SK-N-SH (cell line): ENCODE data around the gene AADAT. TPM values are rescaled to one million over a fixed set of nuclear protein-coding genes. Genes with fewer than 3 reads are reported as not detected.
A peak's percentile ranks its signal among the peaks of the same experiment; 100 is the strongest.

Source experiments
- CTCF ChIA-PET: fragments of 300-600, 350-600 bp; formaldehyde crosslinking; extraction: SDS; loops from one replicate; lab custom pipeline; 2021; lab: Yijun Ruan, JAX
- POLR2A ChIA-PET: fragments of 350-600 bp; sonication (Branson Sonifier 250); formaldehyde crosslinking; extraction: SDS; loops from one replicate; lab custom pipeline; 2020; ENCODE audit warnings: antibody characterized with exemption, inconsistent platforms; lab: Yijun Ruan, JAX
- DNase-seq: peaks from one replicate; pipeline ENCODE4 v3.0.0; 2012
- H2AFZ ChIP-seq: fragments of 200-600 bp; sonication (generic); 2 replicates; pipeline ENCODE4 v1.8.1; 2016; ENCODE audit warnings: antibody characterized with exemption, mild to moderate bottlenecking, low read depth
- H3F3A ChIP-seq: fragments of 200-600 bp; sonication (generic); replicated peaks from 2 replicates; pipeline ENCODE3; 2016; ENCODE audit warnings: antibody characterized with exemption, mild to moderate bottlenecking; ENCODE audit not compliant: insufficient read depth
- H3K27ac ChIP-seq, 2 experiments: fragments of 200-500 bp in 1 of 2; fragments of 200-600 bp in 1 of 2; sonication (Bioruptor generic) in 1 of 2; sonication (generic), shearing (Covaris generic) in 1 of 2; 2 replicates each; pipeline versions ENCODE4 v1.5.1 to v1.6.1; 2014 to 2016; ENCODE audit warnings: low read depth in 2 of 2, inconsistent platforms in 1 of 2, low read length in 1 of 2, mild to moderate bottlenecking in 1 of 2, mixed read lengths in 1 of 2
- H3K27me3 ChIP-seq: fragments of 200-600 bp; sonication (generic), shearing (Covaris generic); 2 replicates; pipeline ENCODE4 v1.6.1; 2016; ENCODE audit warnings: mixed run types; ENCODE audit not compliant: insufficient read depth
- H3K36me3 ChIP-seq, 2 experiments: fragments of 200-500 bp in 1 of 2; fragments of 200-600 bp in 1 of 2; sonication (Bioruptor generic) in 1 of 2; sonication (generic) in 1 of 2; replicated peaks in 1 of 2; 2 replicates each; pipeline versions ENCODE3 to v1.5.1; 2014 to 2016; ENCODE audit warnings: low read length in 1 of 2, mild to moderate bottlenecking in 1 of 2; ENCODE audit not compliant: insufficient read depth in 2 of 2, control insufficient read depth in 1 of 2
- H3K4me1 ChIP-seq, 2 experiments: fragments of 200-500 bp in 1 of 2; fragments of 200-600 bp in 1 of 2; sonication (Bioruptor generic) in 1 of 2; sonication (generic), shearing (Covaris generic) in 1 of 2; 2 replicates each; pipeline versions ENCODE4 v1.5.1 to v1.6.1; 2014 to 2016; ENCODE audit warnings: low read depth in 1 of 2, low read length in 1 of 2, mixed run types in 1 of 2; ENCODE audit not compliant: insufficient read depth in 2 of 2, control insufficient read depth in 1 of 2
- H3K4me2 ChIP-seq: fragments of 200-600 bp; sonication (generic), shearing (Covaris generic); 2 replicates; pipeline ENCODE4 v1.6.1; 2017; ENCODE audit warnings: mixed run types
- H3K4me3 ChIP-seq, 2 experiments: fragments of 200-500 bp in 1 of 2; fragments of 200-600 bp in 1 of 2; sonication (Bioruptor generic) in 1 of 2; sonication (generic), shearing (Covaris generic) in 1 of 2; 2 replicates each; pipeline versions ENCODE4 v1.5.1 to v1.8.1; 2014 to 2016; ENCODE audit warnings: low read depth in 2 of 2, inconsistent platforms in 1 of 2, low read length in 1 of 2, mild to moderate bottlenecking in 1 of 2, mixed read lengths in 1 of 2, moderate library complexity in 1 of 2
- H3K79me2 ChIP-seq: fragments of 200-600 bp; sonication (generic); 2 replicates; pipeline ENCODE4 v1.8.1; 2017; ENCODE audit warnings: mild to moderate bottlenecking; ENCODE audit not compliant: insufficient read depth
- H3K9ac ChIP-seq: fragments of 200-600 bp; sonication (generic); 2 replicates; pipeline ENCODE4 v1.6.1; 2017; ENCODE audit warnings: mixed run types
- H3K9me2 ChIP-seq: fragments of 200-600 bp; sonication (generic); 2 replicates; pipeline ENCODE4 v1.6.1; 2017; ENCODE audit warnings: mixed run types
- H3K9me3 ChIP-seq: fragments of 200-600 bp; sonication (generic); 2 replicates; pipeline ENCODE4 v1.6.1; 2017; ENCODE audit warnings: mixed run types, mild to moderate bottlenecking, moderate library complexity
- H4K20me1 ChIP-seq: fragments of 200-600 bp; sonication (generic); 2 replicates; pipeline ENCODE4 v1.6.1; 2017; ENCODE audit warnings: mild to moderate bottlenecking, mixed run types; ENCODE audit not compliant: insufficient read depth
- CTCF ChIP-seq: fragments of 200-600 bp; sonication (generic); IDR thresholded peaks from 2 replicates; pipeline ENCODE4 v1.6.1; 2017; ENCODE audit warnings: antibody characterized with exemption, mild to moderate bottlenecking, moderate library complexity
- ELF1 ChIP-seq: IDR thresholded peaks from 2 replicates; pipeline ENCODE4 v1.4.0; 2012
- FOSL2 ChIP-seq: IDR thresholded peaks from 2 replicates; pipeline ENCODE4 v1.4.0; 2012; ENCODE audit warnings: low read depth, mild to moderate bottlenecking, moderate library complexity, borderline replicate concordance
- MEF2A ChIP-seq: IDR thresholded peaks from 2 replicates; pipeline ENCODE4 v1.4.0; 2012; ENCODE audit warnings: low read depth, borderline replicate concordance
- MXI1 ChIP-seq: IDR thresholded peaks from 2 replicates; pipeline ENCODE4 v1.6.1; 2012; ENCODE audit warnings: mild to moderate bottlenecking, low read depth, low read length, improper control_type of control experiment
- NRF1 ChIP-seq: IDR thresholded peaks from 2 replicates; pipeline ENCODE4 v1.6.1; 2012; ENCODE audit warnings: low read depth, mild to moderate bottlenecking, low read length
- RAD21 ChIP-seq: IDR thresholded peaks from 2 replicates; pipeline ENCODE4 v1.6.1; 2012; ENCODE audit warnings: mild to moderate bottlenecking, low read length
- REST ChIP-seq: IDR thresholded peaks from 2 replicates; pipeline ENCODE4 v1.6.1; 2012; ENCODE audit warnings: mild to moderate bottlenecking, low read depth, low read length, moderate library complexity
- RFX5 ChIP-seq: IDR thresholded peaks from 2 replicates; pipeline ENCODE4 v1.6.1; 2012; ENCODE audit warnings: mild to moderate bottlenecking, improper control_type of control experiment, low read length
- RXRA ChIP-seq: IDR thresholded peaks from 2 replicates; pipeline ENCODE4 v1.4.0; 2012; ENCODE audit warnings: low read depth, mild to moderate bottlenecking, borderline replicate concordance
- SIN3A ChIP-seq: IDR thresholded peaks from 2 replicates; pipeline ENCODE4 v1.6.1; 2012; ENCODE audit warnings: low read depth, mild to moderate bottlenecking, low read length, moderate library complexity, borderline replicate concordance
- SMC3 ChIP-seq: IDR thresholded peaks from 2 replicates; pipeline ENCODE4 v1.6.1; 2012; ENCODE audit warnings: low read depth, low read length, improper control_type of control experiment
- TCF12 ChIP-seq: IDR thresholded peaks from 2 replicates; pipeline ENCODE4 v1.4.0; 2012
- YY1 ChIP-seq: IDR thresholded peaks from 2 replicates; pipeline ENCODE4 v1.4.0; 2012; ENCODE audit warnings: low read depth, mild to moderate bottlenecking
- ZBTB33 ChIP-seq: IDR thresholded peaks from 2 replicates; pipeline ENCODE4 v1.4.0; 2012; ENCODE audit warnings: low read depth, borderline replicate concordance
- WGBS: methylation state at CpG from one replicate; pipeline ENCODE4 v1.1.6; 2017; ENCODE audit warnings: low lambda C conversion rate; 5-methylcytosine and 5-hydroxymethylcytosine counted together
- polyA plus RNA-seq, 3 experiments: library from polyadenylated mRNA; depleted of rRNA; stranded (reverse); fragments of >200 nt; gene quantifications; 2 replicates each; pipeline ENCODE4 v1.2.3, GENCODE V29; 2012
- TF ChIP-seq, protein P1 (sequence below): fragments of 150-350 bp; IDR thresholded peaks from 2 replicates; pipeline ENCODE4 v1.6.1; 2016; ENCODE audit warnings: mild to moderate bottlenecking, low read depth, low read length
- TF ChIP-seq, protein P2 (sequence below): IDR thresholded peaks from 2 replicates; pipeline ENCODE4; 2012

The AADAT gene
- polyA plus RNA-seq, 1 of the 3 experiments (the other 2 are of a cell fraction), result 12.5 TPM

DNA sequence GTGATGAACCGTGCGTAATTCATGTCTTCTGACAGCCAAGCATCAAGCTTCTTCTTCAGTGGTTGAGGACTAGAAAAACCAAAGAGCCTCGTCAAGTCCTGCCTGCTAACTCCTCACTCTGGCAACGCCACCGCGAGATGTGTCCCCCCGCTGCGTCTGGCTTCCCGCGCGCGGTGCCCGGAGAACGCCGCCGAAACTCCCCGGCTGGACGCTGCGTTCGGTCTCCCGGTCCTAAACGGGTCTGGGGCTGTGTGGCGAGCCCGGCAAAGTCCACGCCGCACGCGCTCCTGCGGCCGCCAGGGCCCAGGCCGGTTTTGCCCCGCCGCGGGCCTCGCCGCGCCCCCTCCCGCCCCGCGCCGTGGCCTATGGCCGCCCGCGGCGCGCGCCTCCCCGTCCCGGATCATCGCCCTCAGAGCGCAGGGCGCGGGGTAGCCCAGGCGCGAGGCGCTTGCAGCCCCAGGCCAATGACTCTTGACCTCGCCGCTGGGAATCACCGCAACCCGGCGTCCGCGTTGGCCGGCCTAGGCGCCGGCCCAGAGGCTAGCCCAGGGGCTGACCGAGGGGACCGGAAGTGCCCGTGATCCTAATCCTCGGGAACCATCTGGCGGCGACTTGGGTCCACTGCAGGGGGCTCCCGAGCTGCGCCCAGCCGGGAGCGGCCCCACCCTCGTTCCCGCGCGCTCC is at the start of gene AADAT (continued):
- no peak for TF ChIP-seq REST
- peak; percentile 40; the same call in 1 of the 2 replicates for TF ChIP-seq YY1
- no peak for TF ChIP-seq ZBTB33
- no peak for TF ChIP-seq RFX5
- TF ChIP-seq MEF2A, result no peak
- TF ChIP-seq ELF1, result peak; percentile 68; the same call in 1 of the 2 replicates
- no peak for TF ChIP-seq NRF1
- TF ChIP-seq, protein P1, sequence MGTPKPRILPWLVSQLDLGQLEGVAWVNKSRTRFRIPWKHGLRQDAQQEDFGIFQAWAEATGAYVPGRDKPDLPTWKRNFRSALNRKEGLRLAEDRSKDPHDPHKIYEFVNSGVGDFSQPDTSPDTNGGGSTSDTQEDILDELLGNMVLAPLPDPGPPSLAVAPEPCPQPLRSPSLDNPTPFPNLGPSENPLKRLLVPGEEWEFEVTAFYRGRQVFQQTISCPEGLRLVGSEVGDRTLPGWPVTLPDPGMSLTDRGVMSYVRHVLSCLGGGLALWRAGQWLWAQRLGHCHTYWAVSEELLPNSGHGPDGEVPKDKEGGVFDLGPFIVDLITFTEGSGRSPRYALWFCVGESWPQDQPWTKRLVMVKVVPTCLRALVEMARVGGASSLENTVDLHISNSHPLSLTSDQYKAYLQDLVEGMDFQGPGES, result no peak

GRCh38 chr4:170138580-170139194 is 48.9 kb upstream of the AADAT start:
- Histone ChIP-seq H3K79me2 (no peaks in the 10 kb centered on the region), H4K20me1 (no peaks in the 10 kb centered on the region), H2AFZ (no peak overlapping the region; the same call in none of the 2 replicates), H3F3A (peaks cover 4% of the 10 kb centered on the region), H3K4me1 (no peaks in the 10 kb centered on the region), H3K27ac (no peak overlapping the region), H3K9ac (no peak overlapping the region), H3K9me2 (no peaks in the 10 kb centered on the region), H3K27me3 (no peaks in the 10 kb centered on the region)
- 5% methylated on average over 15 of the region's 15 CpGs for WGBS
- peak; percentile 68 for DNase-seq
- CTCF ChIA-PET, result interaction anchor here (0.6 to 1.8 kb wide), 6 partner anchors 8 to 123 kb away, joined by 3 to 7 read pairs (median 4); no protein-coding TSS in a partner anchor
- TF ChIP-seq TCF12, result no peak
- no peak for TF ChIP-seq MXI1
- TF ChIP-seq, protein P2, sequence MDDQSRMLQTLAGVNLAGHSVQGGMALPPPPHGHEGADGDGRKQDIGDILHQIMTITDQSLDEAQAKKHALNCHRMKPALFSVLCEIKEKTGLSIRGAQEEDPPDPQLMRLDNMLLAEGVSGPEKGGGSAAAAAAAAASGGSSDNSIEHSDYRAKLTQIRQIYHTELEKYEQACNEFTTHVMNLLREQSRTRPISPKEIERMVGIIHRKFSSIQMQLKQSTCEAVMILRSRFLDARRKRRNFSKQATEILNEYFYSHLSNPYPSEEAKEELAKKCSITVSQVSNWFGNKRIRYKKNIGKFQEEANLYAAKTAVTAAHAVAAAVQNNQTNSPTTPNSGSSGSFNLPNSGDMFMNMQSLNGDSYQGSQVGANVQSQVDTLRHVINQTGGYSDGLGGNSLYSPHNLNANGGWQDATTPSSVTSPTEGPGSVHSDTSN, result no peak
- TF ChIP-seq CTCF, result peak; percentile 85
- TF ChIP-seq SIN3A, result no peak
- no peak for TF ChIP-seq RXRA
- TF ChIP-seq ZBTB33, result no peak
- TF ChIP-seq SMC3, result peak; percentile 53; the same call in 1 of the 2 replicates
- TF ChIP-seq RAD21, result peak; percentile 83
- no peak for TF ChIP-seq FOSL2
- TF ChIP-seq, all 33 proteins: peak for 3
- 0 out of 2 replicates have a peak overlapping the region, but pooled peaks have one; percentile 45 for H3K4me2 ChIP-seq
- POLR2A ChIA-PET, result no interaction called here
- H3K36me3 ChIP-seq, result no peaks in the 10 kb centered on the region
- H3K9me3 ChIP-seq, result no peaks in the 10 kb centered on the region
- peak overlapping the region in 1 of 2 experiments; percentile 10; a peak in 1 of 4 replicates for H3K4me3 ChIP-seq
